Measurements from ENCODE around the gene TGFBR3L. TPM values are rescaled to one million over a fixed set of nuclear protein-coding genes. Genes with fewer than 3 reads are reported as not detected.

Gene TGFBR3L
- total and polyA plus RNA-seq, 2 of the 4 experiments (the other 2 are of a cell fraction), result 0.94 TPM; not detected in 1

- H3K56ac ChIP-seq (ENCODE audit: extremely low read depth, insufficient read depth, low read length), result no peak overlapping the region
- intact Hi-C loops (cut with micrococcal nuclease), result no loop called here
- no peak overlapping the region for H2AK5ac ChIP-seq (ENCODE audit: low read depth, low read length)
- WGBS, 2 experiments (ENCODE audit: extremely low coverage in 2 of 2, insufficient read length in 1 of 2), result 80% methylated on average over 5 of the region's 22 CpGs; no CpG with 5 or more reads in 1 of the 2 experiments
- ATAC-seq (ENCODE audit: low read depth) (no peak), DNase-seq (no peak)
- TSS peak; percentile 68 for BruUV-seq (replicated peaks)
- no peak overlapping the region for H3K4me3 ChIP-seq (ENCODE audit: insufficient read depth, low read depth, low read length)
- H2BK5ac ChIP-seq (ENCODE audit: low read depth, low read length, poor library complexity, severe bottlenecking), result no peak overlapping the region
- H3K23ac ChIP-seq (ENCODE audit: low read depth, low read length), result no peak overlapping the region
- H3K36me3 ChIP-seq (ENCODE audit: control insufficient read depth, insufficient read depth, low read length), result peaks cover 56% of the 10 kb centered on the region
- H4K91ac ChIP-seq (ENCODE audit: insufficient read depth, low read depth, low read length), result no peak overlapping the region
- in situ Hi-C loops (cut with MboI; ENCODE audit: low sequenced_read_pairs), result no loop called here
- H4K8ac ChIP-seq (ENCODE audit: low read depth in 2 of 2, low read length in 2 of 2), result no peak overlapping the region
- H3K9me1 ChIP-seq (ENCODE audit: insufficient read depth, low read length), result no peaks in the 10 kb centered on the region
- POLR2A ChIA-PET (ENCODE audit: unreplicated experiment), result no interaction called here
- H2AK9ac ChIP-seq (replicated peaks; ENCODE audit: low read depth, low read length, poor library complexity), result no peak overlapping the region
- no peak overlapping the region for H3K9ac ChIP-seq (ENCODE audit: low read depth, low read length)
- H2AFZ ChIP-seq (replicated peaks; ENCODE audit: low read length, poor library complexity), result no peak overlapping the region
- H3K4me2 ChIP-seq (ENCODE audit: low read depth, low read length), result no peak overlapping the region
- H4K20me1 ChIP-seq (ENCODE audit: insufficient read depth, low read length), result peaks cover 7% of the 10 kb centered on the region; the same call in 1 of the 2 replicates
- H3K4ac ChIP-seq (ENCODE audit: low read depth, low read length), result no peak overlapping the region
- H3K79me1 ChIP-seq (ENCODE audit: low read depth in 1 of 2, low read length in 2 of 2), result peaks cover 3 to 7% of the 10 kb centered on the region in 2 experiments; a peak in 2 of 4 replicates
- H3K27ac ChIP-seq (ENCODE audit: insufficient read depth, low read length), result no peak overlapping the region
- no peaks in the 10 kb centered on the region for H3K4me1 ChIP-seq (ENCODE audit: control insufficient read depth, insufficient read depth, low read length)
- H3K9me3 ChIP-seq (ENCODE audit: control insufficient read depth, insufficient read depth, low read length), result no peaks in the 10 kb centered on the region
- no peak overlapping the region for H2BK20ac ChIP-seq (ENCODE audit: low read depth, low read length)
- TF ChIP-seq MAFK (IDR thresholded peaks at IDR 0.05; ENCODE audit: low read depth, low read length) (peak; percentile 92), SMC3 (IDR thresholded peaks at IDR 0.05; ENCODE audit: low read depth, low read length) (no peak), FOS (IDR thresholded peaks at IDR 0.05; ENCODE audit: low read depth, low read length) (no peak), RAD21 (IDR thresholded peaks at IDR 0.05; ENCODE audit: low read length) (no peak)
- H3K14ac ChIP-seq (replicated peaks; ENCODE audit: low read depth, low read length), result no peak overlapping the region
- no peak overlapping the region for H4K5ac ChIP-seq (ENCODE audit: low read depth, low read length)
- dilution Hi-C loops (cut with HindIII; ENCODE audit: low sequenced_read_pairs, unreplicated experiment), result no loop called here
- H3K18ac ChIP-seq (ENCODE audit: low read depth, low read length), result no peak overlapping the region
- no peaks in the 10 kb centered on the region for H3K27me3 ChIP-seq (ENCODE audit: control insufficient read depth, insufficient read depth, low read length)
- H2BK15ac ChIP-seq (ENCODE audit: low read depth, low read length), result no peak overlapping the region
- CTCF ChIA-PET, result no interaction called here
- no peak overlapping the region for H2BK120ac ChIP-seq (ENCODE audit: low read depth, low read length)
These were observed 48.1 kb downstream of the TGFBR3L start for GRCh38 chr19:7962644-7963268.

All from IMR-90 (cell line).